ENCODE results near the gene SEPHS1. TPM values are rescaled to one million over a fixed set of nuclear protein-coding genes. Genes with fewer than 3 reads are reported as not detected.
"Not testable (repeated sequence)": the region's sequence is repeated elsewhere in the genome, so short reads cannot be mapped to it uniquely, and the experiment has no call there.

SEPHS1 gene
- total RNA-seq, 4 donors from 2014 or later: 60.0 to 85.6 (median 68.1) TPM

- Histone ChIP-seq H3K4me3 (replicated peaks in 1 of 3) (no peak overlapping the region), H3K27me3 (no peaks in the 10 kb centered on the region), H3K27ac (no peak overlapping the region), H3K9me3 (no peaks in the 10 kb centered on the region), H3K36me3 (peaks cover 47 to 66% of the 10 kb centered on the region in 2 donors), H3K4me1 (no peaks in the 10 kb centered on the region)
- 96 to 99% methylated on average over 5 of the region's 5 CpGs for WGBS, 2 donors
- TF ChIP-seq POLR2A (IDR thresholded peaks at IDR 0.05) (no peak), CTCF (IDR thresholded peaks at IDR 0.05) (no peak)
- no peak for DNase-seq
- intact Hi-C loops (cut with DNase I): no loop called here
Measured at GRCh38 chr10:13331646-13332045, 16.4 kb downstream of the SEPHS1 start.

GRCh38 chr10:13330980-13331379 is 17.1 kb downstream of the SEPHS1 start:
- H3K27me3 ChIP-seq; H3K4me3 ChIP-seq (replicated peaks in 1 of 3); H3K9me3 ChIP-seq; DNase-seq; H3K4me1 ChIP-seq; H3K27ac ChIP-seq; intact Hi-C loops (cut with DNase I): not testable (repeated sequence)
- WGBS, 2 donors: 97% methylated on average over 8 of the region's 8 CpGs
- H3K36me3 ChIP-seq: peaks cover 47 to 69% of the 10 kb centered on the region in 2 donors

DNA sequence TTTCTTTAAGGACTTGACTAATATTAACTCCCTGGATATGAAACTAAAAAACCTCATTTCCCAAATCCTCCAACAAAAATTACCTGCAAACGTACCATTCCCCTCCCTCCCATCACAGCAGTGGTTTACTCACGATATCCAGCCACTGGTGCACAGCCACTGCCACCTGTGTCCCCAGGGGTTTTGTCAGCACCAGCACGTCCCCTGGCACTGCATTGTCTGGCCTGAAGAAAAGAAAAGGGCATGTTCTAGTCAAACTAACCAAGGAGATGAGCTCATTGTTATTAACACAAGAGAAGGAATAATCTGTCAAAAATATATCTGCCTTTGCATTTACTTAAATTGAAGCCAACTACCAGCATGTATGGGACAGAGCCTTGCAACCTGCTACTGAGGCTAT is 18.5 kb downstream of the SEPHS1 start:
- TF ChIP-seq CTCF (IDR thresholded peaks at IDR 0.05): no peak
- TF ChIP-seq POLR2A (IDR thresholded peaks at IDR 0.05): no peak
- no peaks in the 10 kb centered on the region for H3K4me1 ChIP-seq
- H3K9me3 ChIP-seq: no peaks in the 10 kb centered on the region
- intact Hi-C loops (cut with DNase I): no loop called here
- H3K36me3 ChIP-seq: peaks cover 57 to 68% of the 10 kb centered on the region in 2 donors
- WGBS, 2 donors: 88 to 94% methylated on average over 3 of the region's 3 CpGs
- H3K4me3 ChIP-seq (replicated peaks in 1 of 3): no peak overlapping the region
- H3K27me3 ChIP-seq: no peaks in the 10 kb centered on the region
- no peak overlapping the region for H3K27ac ChIP-seq
- DNase-seq: no peak

GRCh38 chr10:13328613-13329012 is 19.5 kb downstream of the SEPHS1 start:
- intact Hi-C loops (cut with DNase I): no loop called here
- Histone ChIP-seq H3K27me3 (no peaks in the 10 kb centered on the region), H3K4me3 (replicated peaks in 1 of 3) (no peak overlapping the region), H3K36me3 (peaks cover 58 to 69% of the 10 kb centered on the region in 2 donors), H3K9me3 (no peaks in the 10 kb centered on the region), H3K4me1 (no peaks in the 10 kb centered on the region), H3K27ac (no peak overlapping the region)
- TF ChIP-seq POLR2A (IDR thresholded peaks at IDR 0.05) (no peak), CTCF (IDR thresholded peaks at IDR 0.05) (no peak)
- 94 to 96% methylated on average over 10 of the region's 10 CpGs for WGBS, 2 donors
- no peak for DNase-seq

DNA sequence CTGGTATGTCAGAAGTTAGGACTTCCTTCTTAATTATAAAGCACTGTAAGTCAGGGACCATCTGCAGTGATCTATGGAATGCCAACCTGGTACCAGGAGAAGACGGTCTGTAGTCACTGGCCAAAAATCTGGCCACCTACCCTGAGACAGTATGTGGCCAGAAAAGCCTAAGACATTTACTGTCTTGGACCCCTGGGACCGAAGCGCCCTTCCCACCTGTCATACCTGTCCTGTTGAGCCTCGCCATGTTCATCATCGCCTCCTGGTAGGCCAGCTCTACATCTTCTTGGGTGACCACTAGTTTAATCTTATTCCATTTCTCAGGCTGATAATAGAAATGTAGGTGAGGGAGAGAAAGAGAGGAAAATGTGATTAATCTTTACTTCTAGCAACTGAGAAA is 20.0 kb downstream of the SEPHS1 start:
- Histone ChIP-seq H3K9me3 (no peaks in the 10 kb centered on the region), H3K27ac (no peak overlapping the region), H3K36me3 (peaks cover 56 to 66% of the 10 kb centered on the region in 2 donors), H3K4me1 (no peaks in the 10 kb centered on the region), H3K27me3 (no peaks in the 10 kb centered on the region), H3K4me3 (replicated peaks in 1 of 3) (no peak overlapping the region)
- DNase-seq: no peak
- no peak for TF ChIP-seq CTCF (IDR thresholded peaks at IDR 0.05)
- TF ChIP-seq POLR2A (IDR thresholded peaks at IDR 0.05): no peak
- WGBS, 2 donors: 94 to 97% methylated on average over 5 of the region's 5 CpGs
- intact Hi-C loops (cut with DNase I): no loop called here

DNA sequence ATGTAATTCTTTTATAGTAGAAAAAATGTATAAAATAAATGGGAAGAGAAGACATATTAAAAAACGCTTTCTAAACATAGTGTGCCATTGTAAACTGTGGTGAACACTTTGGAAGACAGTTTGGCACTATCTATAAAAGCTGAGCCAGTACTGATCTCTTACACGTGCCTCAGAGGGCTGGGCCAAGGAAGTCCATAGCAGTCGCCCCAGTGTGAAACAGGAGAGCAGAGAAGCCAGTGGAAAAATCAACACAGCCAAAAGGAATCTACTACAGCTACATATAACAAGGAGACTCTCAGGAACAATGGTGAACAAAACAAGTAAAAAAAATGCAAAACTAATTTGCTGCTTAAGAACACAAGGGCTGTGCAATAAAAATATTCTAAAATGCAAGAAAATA is 20.6 kb downstream of the SEPHS1 start:
- TF ChIP-seq CTCF (IDR thresholded peaks at IDR 0.05) (no peak), POLR2A (IDR thresholded peaks at IDR 0.05) (no peak)
- H3K27me3 ChIP-seq: no peaks in the 10 kb centered on the region
- H3K4me3 ChIP-seq (replicated peaks in 1 of 3): no peak overlapping the region
- WGBS, 2 donors: 51 to 60% methylated on average over 3 of the region's 3 CpGs
- H3K36me3 ChIP-seq: peaks cover 57 to 65% of the 10 kb centered on the region in 2 donors
- intact Hi-C loops (cut with DNase I): no loop called here
- no peak for DNase-seq
- H3K9me3 ChIP-seq: no peaks in the 10 kb centered on the region
- no peak overlapping the region for H3K27ac ChIP-seq
- no peaks in the 10 kb centered on the region for H3K4me1 ChIP-seq

Data from thyroid gland (tissue), 4 donors.